Stimulated activated naive CD8-positive, alpha-beta T cell treated with anti-CD3 and anti-CD28 coated beads, Interleukin-15, Interleukin-2, amounts not matched to agents 100 ng/mL and 50 ng/mL, for 24 hours (primary cell): ENCODE data around the gene GPR39.

Experiments used
- H3K27ac Mint-ChIP-seq: one replicate; pipeline ENCODE4 v1.8.0; 2021; ENCODE audit warnings: mild to moderate bottlenecking, mixed read lengths
- H3K27me3 Mint-ChIP-seq: one replicate; pipeline ENCODE4 v1.8.0; 2021; ENCODE audit warnings: mixed read lengths
- H3K36me3 Mint-ChIP-seq: one replicate; pipeline ENCODE4 v1.8.0; 2021; ENCODE audit warnings: low read depth, mixed read lengths
- H3K4me1 Mint-ChIP-seq: one replicate; pipeline ENCODE4 v1.8.0; 2021; ENCODE audit warnings: low read depth, mixed read lengths
- H3K4me3 Mint-ChIP-seq: one replicate; pipeline ENCODE4 v1.8.0; 2021; ENCODE audit warnings: mild to moderate bottlenecking, mixed read lengths
- H3K9me3 Mint-ChIP-seq: one replicate; pipeline ENCODE4 v1.8.0; 2021; ENCODE audit warnings: mixed read lengths

Gene GPR39

GRCh38 chr2:132446444-132446843 lies 29.8 kb downstream of the GPR39 start:
- H3K36me3 Mint-ChIP-seq = no peaks in the 10 kb centered on the region
- H3K4me3 Mint-ChIP-seq = no peak overlapping the region
- H3K4me1 Mint-ChIP-seq = no peaks in the 10 kb centered on the region
- no peak overlapping the region for H3K27ac Mint-ChIP-seq
- H3K9me3 Mint-ChIP-seq = no peaks in the 10 kb centered on the region
- H3K27me3 Mint-ChIP-seq = peaks cover 3% of the 10 kb centered on the region

- H3K27me3 Mint-ChIP-seq = no peaks in the 10 kb centered on the region
- H3K9me3 Mint-ChIP-seq = peaks cover 9% of the 10 kb centered on the region
- H3K4me3 Mint-ChIP-seq = no peak overlapping the region
- no peak overlapping the region for H3K27ac Mint-ChIP-seq
- no peaks in the 10 kb centered on the region for H3K4me1 Mint-ChIP-seq
- no peaks in the 10 kb centered on the region for H3K36me3 Mint-ChIP-seq
Observed at GRCh38 chr2:132448331-132448730, 31.7 kb downstream of the GPR39 start.

- H3K4me1 Mint-ChIP-seq = no peaks in the 10 kb centered on the region
- H3K27ac Mint-ChIP-seq = no peak overlapping the region
- no peaks in the 10 kb centered on the region for H3K27me3 Mint-ChIP-seq
- no peak overlapping the region for H3K4me3 Mint-ChIP-seq
- peaks cover 9% of the 10 kb centered on the region for H3K9me3 Mint-ChIP-seq
- no peaks in the 10 kb centered on the region for H3K36me3 Mint-ChIP-seq
Observed at GRCh38 chr2:132448771-132449170, 32.2 kb downstream of the GPR39 start.

GRCh38 chr2:132449868-132450267 lies 33.3 kb downstream of the GPR39 start:
- no peak overlapping the region for H3K27ac Mint-ChIP-seq
- peaks cover 9% of the 10 kb centered on the region for H3K9me3 Mint-ChIP-seq
- no peak overlapping the region for H3K4me3 Mint-ChIP-seq
- no peaks in the 10 kb centered on the region for H3K36me3 Mint-ChIP-seq
- H3K4me1 Mint-ChIP-seq = no peaks in the 10 kb centered on the region
- no peaks in the 10 kb centered on the region for H3K27me3 Mint-ChIP-seq

GRCh38 chr2:132460781-132461180 lies 44.2 kb downstream of the GPR39 start:
- H3K4me3 Mint-ChIP-seq = no peak overlapping the region
- H3K4me1 Mint-ChIP-seq = no peaks in the 10 kb centered on the region
- peaks cover 20% of the 10 kb centered on the region for H3K9me3 Mint-ChIP-seq
- H3K36me3 Mint-ChIP-seq = no peaks in the 10 kb centered on the region
- no peak overlapping the region for H3K27ac Mint-ChIP-seq
- peaks cover 3% of the 10 kb centered on the region for H3K27me3 Mint-ChIP-seq

- no peak overlapping the region for H3K4me3 Mint-ChIP-seq
- peaks cover 3% of the 10 kb centered on the region for H3K27me3 Mint-ChIP-seq
Observed at GRCh38 chr2:132462236-132462635, 45.6 kb downstream of the GPR39 start.

GRCh38 chr2:132463719-132464118 lies 47.1 kb downstream of the GPR39 start:
- no peak overlapping the region for H3K27ac Mint-ChIP-seq
- H3K9me3 Mint-ChIP-seq = peaks cover 14% of the 10 kb centered on the region
- H3K36me3 Mint-ChIP-seq = no peaks in the 10 kb centered on the region
- H3K4me3 Mint-ChIP-seq = no peak overlapping the region
- no peaks in the 10 kb centered on the region for H3K4me1 Mint-ChIP-seq
- peaks cover 3% of the 10 kb centered on the region for H3K27me3 Mint-ChIP-seq

More at GRCh38 chr2:132462236-132462635, 45.6 kb downstream of the GPR39 start:
- peaks cover 17% of the 10 kb centered on the region for H3K9me3 Mint-ChIP-seq
- no peaks in the 10 kb centered on the region for H3K4me1 Mint-ChIP-seq
- H3K27ac Mint-ChIP-seq = no peak overlapping the region
- H3K36me3 Mint-ChIP-seq = no peaks in the 10 kb centered on the region

- Mint-ChIP-seq H3K4me1 (no peaks in the 10 kb centered on the region), H3K4me3 (no peak overlapping the region), H3K36me3 (no peaks in the 10 kb centered on the region), H3K27me3 (no peaks in the 10 kb centered on the region), H3K9me3 (peaks cover 9% of the 10 kb centered on the region), H3K27ac (no peak overlapping the region)
Observed at GRCh38 chr2:132465917-132466316, 49.3 kb downstream of the GPR39 start.

GRCh38 chr2:132466428-132467028 lies 49.9 kb downstream of the GPR39 start:
- H3K27ac Mint-ChIP-seq = no peak overlapping the region
- H3K9me3 Mint-ChIP-seq = peaks cover 11% of the 10 kb centered on the region
- H3K4me3 Mint-ChIP-seq = no peak overlapping the region
- H3K27me3 Mint-ChIP-seq = no peaks in the 10 kb centered on the region
- H3K36me3 Mint-ChIP-seq = no peaks in the 10 kb centered on the region
- H3K4me1 Mint-ChIP-seq = no peaks in the 10 kb centered on the region

- Mint-ChIP-seq H3K4me3 (no peak overlapping the region), H3K9me3 (peaks cover 11% of the 10 kb centered on the region), H3K27ac (no peak overlapping the region), H3K4me1 (no peaks in the 10 kb centered on the region), H3K36me3 (no peaks in the 10 kb centered on the region), H3K27me3 (no peaks in the 10 kb centered on the region)
Observed at GRCh38 chr2:132468821-132469675, 52.4 kb downstream of the GPR39 start.

- no peak overlapping the region for H3K4me3 Mint-ChIP-seq
- no peaks in the 10 kb centered on the region for H3K36me3 Mint-ChIP-seq
- H3K27me3 Mint-ChIP-seq = no peaks in the 10 kb centered on the region
- H3K9me3 Mint-ChIP-seq = peaks cover 11% of the 10 kb centered on the region
- no peaks in the 10 kb centered on the region for H3K4me1 Mint-ChIP-seq
- H3K27ac Mint-ChIP-seq = no peak overlapping the region
Observed at GRCh38 chr2:132470746-132471145, 54.1 kb downstream of the GPR39 start.

- H3K27ac Mint-ChIP-seq = no peak overlapping the region
- H3K36me3 Mint-ChIP-seq = no peaks in the 10 kb centered on the region
- H3K9me3 Mint-ChIP-seq = peaks cover 15% of the 10 kb centered on the region
- H3K4me1 Mint-ChIP-seq = no peaks in the 10 kb centered on the region
- no peak overlapping the region for H3K4me3 Mint-ChIP-seq
- no peaks in the 10 kb centered on the region for H3K27me3 Mint-ChIP-seq
Observed at GRCh38 chr2:132473174-132473883, 56.7 kb downstream of the GPR39 start.

GRCh38 chr2:132475615-132476014 lies 59.0 kb downstream of the GPR39 start:
- no peak overlapping the region for H3K4me3 Mint-ChIP-seq
- H3K9me3 Mint-ChIP-seq = peaks cover 20% of the 10 kb centered on the region
- no peak overlapping the region for H3K27ac Mint-ChIP-seq
- H3K27me3 Mint-ChIP-seq = no peaks in the 10 kb centered on the region
- no peaks in the 10 kb centered on the region for H3K36me3 Mint-ChIP-seq
- no peaks in the 10 kb centered on the region for H3K4me1 Mint-ChIP-seq

- Mint-ChIP-seq H3K36me3 (no peaks in the 10 kb centered on the region), H3K4me1 (no peaks in the 10 kb centered on the region), H3K27me3 (no peaks in the 10 kb centered on the region), H3K27ac (no peak overlapping the region), H3K9me3 (peaks cover 15% of the 10 kb centered on the region), H3K4me3 (no peak overlapping the region)
Observed at GRCh38 chr2:132477436-132477835, 60.8 kb downstream of the GPR39 start.

- Mint-ChIP-seq H3K4me3 (no peak overlapping the region), H3K4me1 (no peaks in the 10 kb centered on the region), H3K27ac (no peak overlapping the region), H3K36me3 (no peaks in the 10 kb centered on the region), H3K9me3 (peaks cover 15% of the 10 kb centered on the region), H3K27me3 (no peaks in the 10 kb centered on the region)
Observed at GRCh38 chr2:132477962-132478361, 61.4 kb downstream of the GPR39 start.
